K562 (cell line): ENCODE data around the gene CTPS2. TPM values are rescaled to one million over a fixed set of nuclear protein-coding genes. Genes with fewer than 3 reads are reported as not detected.

ENCODE experiments used
- ATAC-seq: fragments of 200-7000 bp; cut with Tn5 transposase; 3 replicates; pipeline ENCODE4 v1.9.1; 2020; ENCODE audit warnings: moderate library complexity
- BruUV-seq: library from RNA; stranded (reverse); fragments of 400-500 nt; replicated peaks from 2 replicates; lab custom pipeline; 2021; lab: Mats Ljungman, UMichigan
- CTCF ChIA-PET: fragments of 300-600 bp; formaldehyde crosslinking; extraction: SDS; loops from one replicate; lab custom pipeline; 2021; ENCODE audit warnings: low intra/inter-chr PET ratio; lab: Yijun Ruan, JAX
- POLR2A ChIA-PET: fragments of 300-600, 350-650 bp; sonication (Branson Sonifier 250); formaldehyde crosslinking; extraction: SDS; loops from one replicate; lab custom pipeline; 2021; ENCODE audit warnings: antibody characterized with exemption, inconsistent platforms; lab: Yijun Ruan, JAX
- DNase-seq, 4 experiments: peaks; one replicate each; pipeline versions ENCODE4 v3.0.0 to v3.0.0-alpha.2; 2011 to 2018; ENCODE audit warnings: low spot score in 3 of 4, mixed read lengths in 3 of 4; ENCODE audit errors: extremely low read depth in 1 of 4
- FAIRE-seq: peaks from 2 replicates; lab custom pipeline; 2011; peaks lifted over from hg19 to GRCh38; lab: Jason Lieb, UNC
- H2AFZ ChIP-seq: 2 replicates; pipeline ENCODE4 v1.6.0; 2011; ENCODE audit warnings: low read depth, low read length, control low read depth, inconsistent platforms
- H3K27ac ChIP-seq: fragments of 200-600 bp; 3 replicates; pipeline ENCODE4 v1.8.0; 2011; ENCODE audit warnings: low read depth, mild to moderate bottlenecking, control low read depth, inconsistent platforms, low read length, moderate library complexity, mixed read lengths; ENCODE audit errors: extremely low read depth
- H3K27me3 ChIP-seq, 2 experiments: fragments of 300-600 bp in 1 of 2; 2 replicates in 1 of 2; 3 replicates in 1 of 2; pipeline versions ENCODE4 v1.6.0 to v1.8.0; 2011; ENCODE audit warnings: inconsistent platforms in 2 of 2, low read length in 2 of 2, mild to moderate bottlenecking in 1 of 2, mixed read lengths in 1 of 2, moderate library complexity in 1 of 2; ENCODE audit not compliant: control insufficient read depth in 2 of 2, insufficient read depth in 2 of 2
- H3K36me3 ChIP-seq: fragments of 300-600 bp; 3 replicates; pipeline ENCODE4 v1.8.0; 2011; ENCODE audit warnings: mild to moderate bottlenecking, low read length, inconsistent platforms; ENCODE audit not compliant: control insufficient read depth, insufficient read depth
- H3K4me1 ChIP-seq, 2 experiments: fragments of 200-600 bp in 1 of 2; replicated peaks in 1 of 2; 2 replicates in 1 of 2; 3 replicates in 1 of 2; pipeline versions ENCODE4 v1.5.1 to v1.8.0; 2011; ENCODE audit warnings: inconsistent platforms in 2 of 2, low read length in 2 of 2, mild to moderate bottlenecking in 1 of 2, mixed read lengths in 1 of 2, moderate library complexity in 1 of 2; ENCODE audit not compliant: control insufficient read depth in 2 of 2, insufficient read depth in 2 of 2
- H3K4me2 ChIP-seq: 2 replicates; pipeline ENCODE4 v1.6.1; 2011; ENCODE audit warnings: low read length, control low read depth, inconsistent platforms, mixed read lengths; ENCODE audit not compliant: insufficient read depth
- H3K4me3 ChIP-seq: fragments of 200-600 bp; sonication (generic), shearing (Covaris generic); 2 replicates; pipeline ENCODE4 v1.5.1; 2016; ENCODE audit warnings: control low read depth, inconsistent platforms
- H3K79me2 ChIP-seq: fragments of 200-600 bp; 3 replicates; pipeline ENCODE4 v1.8.0; 2011; ENCODE audit warnings: low read length, inconsistent platforms; ENCODE audit not compliant: control insufficient read depth, insufficient read depth
- H3K9ac ChIP-seq, 2 experiments: 2 replicates each; pipeline versions ENCODE4 v1.6.0 to v1.6.1; 2011; ENCODE audit warnings: low read depth in 2 of 2, low read length in 2 of 2, control low read depth in 1 of 2, inconsistent platforms in 1 of 2, mild to moderate bottlenecking in 1 of 2, mixed read lengths in 1 of 2; ENCODE audit not compliant: insufficient read depth in 1 of 2
- H3K9me1 ChIP-seq: one replicate; pipeline ENCODE4 v1.6.0; 2011; ENCODE audit warnings: inconsistent platforms, mild to moderate bottlenecking, low read length, moderate library complexity; ENCODE audit not compliant: control insufficient read depth, insufficient read depth
- H3K9me3 ChIP-seq: replicated peaks from 2 replicates; pipeline ENCODE4 v1.5.1; 2011; ENCODE audit warnings: low read depth, low read length, inconsistent platforms; ENCODE audit not compliant: control insufficient read depth, insufficient read depth
- H4K20me1 ChIP-seq: replicated peaks from 2 replicates; pipeline ENCODE4 v1.6.1; 2011; ENCODE audit warnings: low read length, inconsistent platforms, mixed read lengths; ENCODE audit not compliant: control insufficient read depth, insufficient read depth
- CREB3 ChIP-seq: fragments of 450-650 bp; conservative IDR thresholded peaks from 2 replicates; pipeline ENCODE4 v1.6.1; 2016; ENCODE audit warnings: missing genetic modification characterization, low read depth, mild to moderate bottlenecking, missing compliant biosample characterization, moderate library complexity
- CREBBP ChIP-seq: IDR thresholded peaks from one replicate; pipeline ENCODE4 v1.6.1; 2012; ENCODE audit warnings: low read depth, mild to moderate bottlenecking, control low read depth, inconsistent platforms, low read length
- FOSL1 ChIP-seq: fragments of 200-800 bp; sonication (Bioruptor generic); conservative IDR thresholded peaks from 2 replicates; pipeline ENCODE4 v1.6.1; 2016; ENCODE audit warnings: missing genetic modification characterization, missing compliant biosample characterization
- HDAC6 ChIP-seq: IDR thresholded peaks from 2 replicates; pipeline ENCODE4 v1.6.1; 2012; ENCODE audit warnings: low read depth, mild to moderate bottlenecking, control low read depth, inconsistent platforms, low read length, moderate library complexity
- JUND ChIP-seq, 2 experiments: IDR thresholded peaks; 2 replicates in 1 of 2; 3 replicates in 1 of 2; pipeline ENCODE4 v1.6.1; 2011; ENCODE audit warnings: borderline replicate concordance in 2 of 2, low read depth in 2 of 2, low read length in 2 of 2, improper control_type of control experiment in 1 of 2, missing biosample characterization in 1 of 2, missing genetic modification characterization in 1 of 2, missing genetic modification reagents in 1 of 2
- LCOR ChIP-seq: sonication (generic); formaldehyde crosslinking; IDR thresholded peaks from 2 replicates; pipeline ENCODE4 v1.8.0; 2022; ENCODE audit warnings: mild to moderate bottlenecking, missing genetic modification reagents
- MIER1 ChIP-seq: fragments of 450-650 bp; IDR thresholded peaks from 2 replicates; pipeline ENCODE4 v1.6.1; 2016; ENCODE audit warnings: antibody characterized with exemption, mild to moderate bottlenecking, low read depth
- PHTF2 ChIP-seq: fragments of 250-450 bp; sonication (Bioruptor Pico); IDR thresholded peaks from 2 replicates; pipeline ENCODE4 v1.5.0; 2021; ENCODE audit warnings: mild to moderate bottlenecking
- PYGO2 ChIP-seq: fragments of 450-650 bp; IDR thresholded peaks from 2 replicates; pipeline ENCODE4 v1.6.1; 2016; ENCODE audit warnings: mild to moderate bottlenecking, missing genetic modification characterization, moderate library complexity, missing compliant biosample characterization
- ZBTB17 ChIP-seq: fragments of 450-650 bp; formaldehyde crosslinking; IDR thresholded peaks from 2 replicates; pipeline ENCODE4 v1.4.0; 2020; ENCODE audit warnings: mild to moderate bottlenecking
- ZKSCAN8 ChIP-seq: fragments of 200-800 bp; sonication (Bioruptor generic); IDR thresholded peaks from 2 replicates; pipeline ENCODE4 v1.6.1; 2016; ENCODE audit warnings: missing genetic modification characterization, missing compliant biosample characterization
- ZNF12 ChIP-seq: sonication (generic); formaldehyde crosslinking; IDR thresholded peaks from 2 replicates; pipeline ENCODE4 v1.4.0; 2020; ENCODE audit warnings: mild to moderate bottlenecking, missing genetic modification reagents
- ZNF354B ChIP-seq: fragments of 250-450 bp; sonication (Bioruptor Pico); IDR thresholded peaks from 2 replicates; pipeline ENCODE4 v1.4.0; 2020
- WGBS: fragments of 100-300 bp; shearing (Covaris generic); methylation state at CpG from one replicate; pipeline ENCODE4 v1.1.6; 2016; ENCODE audit warnings: low coverage, mixed read lengths; ENCODE audit not compliant: insufficient coverage; ENCODE audit errors: missing lambda C conversion rate; 5-methylcytosine and 5-hydroxymethylcytosine counted together
- in situ Hi-C: fragments of 300-500 bp; cut with MboI; formaldehyde crosslinking; loops from 4 replicates; pipeline ENCODE4 v1.15.0; 2018; ENCODE audit warnings: inconsistent platforms, mixed read lengths
- intact Hi-C: fragments of 100-400 bp; cut with micrococcal nuclease; formaldehyde crosslinking; loops from 2 replicates; pipeline ENCODE4 v1.14.2; 2022
- polyA plus RNA-seq, 8 experiments: library from polyadenylated mRNA; depleted of rRNA in 4 of 8; stranded (reverse) in 5 of 8; unstranded in 3 of 8; fragments of >200 nt; fragmentation: Nextera tagmentation in 2 of 8; fragmentation: Illumina TruSeq in 1 of 8; extraction: Ambion mirVana in 2 of 8; extraction: Trizol in 1 of 8; gene quantifications; 2 replicates each; pipeline versions ENCODE4 v1.2.1 to v1.2.3, GENCODE V29; 2011 to 2014; ENCODE audit warnings: inconsistent platforms in 1 of 8, missing spikeins in 1 of 8
- total RNA-seq, 7 experiments: library from RNA; depleted of rRNA in 6 of 7; stranded (reverse); fragments of >200 nt in 6 of 7; fragmentation: Illumina TruSeq in 2 of 7; extraction: Trizol in 2 of 7; gene quantifications; 2 replicates each; pipeline versions ENCODE4 v1.2.1 to v1.2.3, GENCODE V29; 2011 to 2021; ENCODE audit warnings: low replicate concordance in 1 of 7

Gene CTPS2
- total and polyA plus RNA-seq, 9 of the 15 experiments (the other 6 are each of a cell fraction or from before 2014, with no cell fraction given) = 5.4 to 19.5 (median 14.1) TPM

- TF ChIP-seq PYGO2 (tag) (no peak), ZNF354B (CRISPR knock-in tag) (no peak), CREBBP (no peak)
- TF ChIP-seq, all 486 proteins: peak for 0
Measured at GRCh38 chrX:16750136-16750535, 37.7 kb upstream of the CTPS2 start (continued).

- FAIRE-seq (no peak), DNase-seq (no peak), ATAC-seq (no peak)
- no peaks in the 10 kb centered on the region for H3K27me3 ChIP-seq
- no peak overlapping the region for H3K27ac ChIP-seq
- in situ Hi-C loops (no loop called here), intact Hi-C loops (no loop called here)
- H3K36me3 ChIP-seq = peaks cover 54% of the 10 kb centered on the region
- no peaks in the 10 kb centered on the region for H3K9me3 ChIP-seq
- H3K79me2 ChIP-seq = no peaks in the 10 kb centered on the region; the same call in 2 of the 3 replicates
- no peak overlapping the region for H2AFZ ChIP-seq
- no peak for TF ChIP-seq MIER1
- TF ChIP-seq CREB3 (tag) = no peak
- TF ChIP-seq ZKSCAN8 (CRISPR knock-in tag) = no peak
- TF ChIP-seq ZBTB17 (CRISPR knock-in tag) = no peak
- TF ChIP-seq LCOR (CRISPR knock-in tag) = no peak
- TF ChIP-seq ZNF12 (CRISPR knock-in tag) = no peak
- TF ChIP-seq FOSL1 (tag) = no peak
- no peak for TF ChIP-seq HDAC6
- TF ChIP-seq PHTF2 (CRISPR knock-in tag) = no peak
- TF ChIP-seq JUND (IDR thresholded peaks at IDR 0.05; ENCODE audit: borderline replicate concordance, low read depth, low read length) = no peak
- TF ChIP-seq JUND (tag; IDR thresholded peaks at IDR 0.05; ENCODE audit: borderline replicate concordance, low read depth, low read length) = no peak
- 93% methylated on average over 2 of the region's 5 CpGs for WGBS
- ChIA-PET CTCF (no interaction called here), POLR2A (interaction anchor here (0.6 kb wide), 1 partner anchor 15 kb away, joined by 3 read pairs; no protein-coding TSS in a partner anchor)
- no peaks in the 10 kb centered on the region for H3K9me1 ChIP-seq
- H3K4me3 ChIP-seq = no peak overlapping the region
- BruUV-seq = no TSS peak
- no peak overlapping the region for H3K4me2 ChIP-seq
- no peaks in the 10 kb centered on the region for H3K4me1 ChIP-seq
- H4K20me1 ChIP-seq = no peaks in the 10 kb centered on the region
- no peak overlapping the region for H3K9ac ChIP-seq
Measured at GRCh38 chrX:16748425-16748824, 36.0 kb upstream of the CTPS2 start.
